Germinal center (tissue), 1 donor: ENCODE data around the gene PASK.

Source experiments
- DNase-seq: peaks from one replicate; pipeline ENCODE4 v3.0.0; 2012; ENCODE audit warnings: mixed read lengths, low spot score

Gene PASK

DNA sequence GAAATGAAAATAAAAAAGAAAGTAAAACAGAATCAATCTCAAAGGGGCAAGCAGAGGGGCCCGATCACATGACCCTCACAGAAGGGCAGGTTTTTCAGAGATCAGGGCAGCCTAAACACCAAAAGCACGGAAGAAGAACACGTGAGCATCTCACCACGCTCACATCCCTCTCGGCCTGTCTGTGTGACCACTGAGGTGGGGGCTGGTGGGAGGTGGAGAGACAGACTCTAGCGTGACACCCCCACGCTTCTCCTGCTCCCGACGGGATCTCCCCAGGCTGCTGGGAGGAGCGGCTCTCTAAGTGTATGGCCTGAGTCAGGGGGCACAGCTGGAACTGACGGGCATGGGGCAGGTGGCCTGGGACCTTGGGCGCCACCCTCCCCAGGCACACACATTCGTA, 23.6 kb downstream of the PASK start:
- no peak for DNase-seq

DNA sequence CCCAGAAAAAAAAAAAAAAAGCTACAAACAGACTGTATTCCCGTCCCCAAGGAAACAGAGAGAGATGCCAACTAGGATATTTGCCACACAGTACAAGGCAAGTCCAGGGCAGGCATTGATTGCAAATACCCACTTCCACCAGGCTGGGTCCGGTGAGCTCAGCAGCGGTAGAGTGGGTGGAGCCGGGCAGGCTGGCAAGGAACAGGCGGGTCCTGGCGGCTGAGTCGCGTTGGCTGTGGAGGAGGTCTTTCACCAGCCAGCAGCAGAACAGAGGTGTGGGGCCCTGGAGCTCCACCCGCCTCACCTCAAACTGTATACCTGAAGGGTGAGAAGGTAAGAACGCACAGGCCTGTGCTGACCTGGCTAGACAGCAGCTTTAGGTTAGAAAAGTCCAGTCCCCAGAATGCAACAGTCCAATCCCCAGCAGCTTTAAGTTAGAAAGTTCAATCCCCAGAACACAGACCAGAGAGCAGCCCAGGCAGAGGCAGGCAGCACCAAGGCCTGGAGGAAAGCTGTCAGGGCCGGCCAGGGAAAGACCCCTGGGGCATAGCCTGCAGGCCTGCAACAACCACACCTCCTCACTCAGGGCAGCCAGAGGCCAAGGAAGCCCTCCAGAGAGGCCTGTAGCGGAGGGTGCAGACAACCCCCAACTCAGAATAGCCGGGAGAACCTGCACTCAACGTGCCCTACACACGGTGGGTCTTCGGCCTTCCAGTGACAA, 25.3 kb downstream of the PASK start:
- no peak for DNase-seq

DNA sequence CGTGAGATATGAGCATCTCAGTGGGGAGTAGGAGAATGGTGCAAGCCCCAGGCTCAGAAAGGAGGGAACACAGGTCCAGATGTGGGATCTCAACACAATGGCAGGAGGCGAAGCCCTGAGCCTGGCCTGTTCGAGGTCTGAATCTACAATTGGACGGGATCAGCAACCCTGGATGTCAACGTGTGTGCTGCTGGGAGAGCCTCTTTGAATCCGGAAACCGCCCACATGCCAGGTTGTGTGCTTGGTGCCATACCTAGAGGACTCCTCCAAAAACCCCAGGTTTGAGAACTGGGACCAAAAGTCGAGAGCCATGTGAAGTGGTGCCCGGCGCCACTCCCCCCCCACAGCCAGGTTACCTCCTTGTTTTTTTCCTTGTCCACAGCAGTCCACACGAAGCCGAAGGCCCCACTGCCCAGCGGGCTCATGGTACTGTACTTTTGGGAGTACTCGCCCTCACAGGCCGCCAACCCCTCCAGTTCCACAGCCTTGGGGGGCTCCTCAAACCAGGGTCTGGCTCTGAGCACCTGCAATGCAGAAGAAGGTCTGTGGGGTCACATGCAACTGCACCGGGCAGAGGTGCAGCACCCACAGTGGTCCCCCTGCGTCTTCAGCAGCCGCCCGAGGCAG, 26.8 kb downstream of the PASK start:
- no peak for DNase-seq

DNA sequence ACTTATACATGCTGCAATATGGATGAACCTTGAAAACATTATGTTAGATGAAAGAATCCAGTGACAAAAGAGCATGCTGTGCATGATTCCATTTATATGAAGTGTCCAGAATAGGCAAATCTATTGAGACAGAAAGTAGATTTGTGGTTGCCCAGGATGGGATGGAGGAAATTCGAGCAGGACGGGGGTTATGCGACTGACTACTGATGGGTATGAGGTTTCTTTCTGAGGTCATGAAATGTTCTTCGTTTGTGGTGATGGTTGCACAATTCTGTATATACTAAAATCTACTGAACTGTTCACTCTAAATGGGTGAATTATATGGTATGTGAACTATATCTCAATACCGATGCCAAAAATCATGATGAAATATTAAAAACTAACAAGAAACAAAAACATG, 28.3 kb downstream of the PASK start:
- DNase-seq, result no peak

DNA sequence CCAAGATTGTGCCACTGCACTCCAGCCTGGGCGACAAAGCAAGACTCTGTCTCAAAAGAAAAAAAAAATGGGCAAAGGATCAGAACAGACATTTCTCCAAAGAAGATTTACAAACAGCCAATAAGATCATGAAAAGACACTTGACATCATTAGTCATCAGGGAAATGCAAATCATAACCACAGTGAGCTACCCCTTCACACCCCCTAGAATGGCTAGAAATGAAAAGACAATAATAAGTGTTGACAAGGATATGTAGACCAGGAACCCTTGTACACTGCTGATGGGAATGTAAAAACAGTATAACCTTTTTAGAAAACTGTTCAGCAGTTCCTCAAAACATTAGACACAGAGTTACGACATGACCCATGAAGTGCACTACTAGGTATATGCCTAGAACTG, 28.8 kb downstream of the PASK start:
- DNase-seq, result no peak

DNA sequence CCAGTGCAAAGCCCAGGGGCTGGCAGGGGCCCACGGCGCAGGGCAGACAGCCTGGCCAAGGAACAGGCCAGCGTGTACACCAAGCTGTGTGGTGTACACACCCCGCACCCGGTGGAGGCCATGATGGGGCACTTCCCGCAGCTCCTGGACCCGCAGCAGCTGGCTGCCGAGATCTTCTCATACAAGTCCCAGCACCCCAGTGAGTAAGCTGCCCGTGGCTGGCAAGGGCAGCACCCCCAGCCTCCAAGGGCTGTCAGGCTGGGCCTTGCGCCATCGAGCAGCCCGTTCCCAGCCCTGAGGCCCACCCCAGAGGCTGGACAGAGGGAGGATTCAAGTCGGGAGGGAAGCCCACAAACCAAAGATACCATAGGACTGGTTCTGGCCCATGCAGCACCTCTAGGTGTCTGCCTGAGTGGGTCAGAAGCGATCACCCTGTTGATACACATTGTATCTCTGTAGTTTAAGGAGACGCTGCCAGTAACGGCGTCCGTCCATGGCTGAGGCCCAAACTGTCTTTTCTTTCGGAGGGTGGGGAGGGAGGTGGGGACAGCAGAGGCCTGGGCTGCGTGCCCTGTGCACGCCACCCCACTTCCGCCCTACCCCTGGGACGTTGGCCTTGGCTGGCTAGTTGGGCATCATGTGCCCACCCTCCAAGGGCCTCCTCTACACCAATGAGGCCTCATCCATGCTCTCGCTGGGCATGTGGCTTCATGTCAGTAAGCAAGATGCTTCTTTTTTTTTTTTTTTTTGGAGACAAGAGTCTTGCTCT, 30.4 kb downstream of the PASK start:
- DNase-seq, result no peak

DNA sequence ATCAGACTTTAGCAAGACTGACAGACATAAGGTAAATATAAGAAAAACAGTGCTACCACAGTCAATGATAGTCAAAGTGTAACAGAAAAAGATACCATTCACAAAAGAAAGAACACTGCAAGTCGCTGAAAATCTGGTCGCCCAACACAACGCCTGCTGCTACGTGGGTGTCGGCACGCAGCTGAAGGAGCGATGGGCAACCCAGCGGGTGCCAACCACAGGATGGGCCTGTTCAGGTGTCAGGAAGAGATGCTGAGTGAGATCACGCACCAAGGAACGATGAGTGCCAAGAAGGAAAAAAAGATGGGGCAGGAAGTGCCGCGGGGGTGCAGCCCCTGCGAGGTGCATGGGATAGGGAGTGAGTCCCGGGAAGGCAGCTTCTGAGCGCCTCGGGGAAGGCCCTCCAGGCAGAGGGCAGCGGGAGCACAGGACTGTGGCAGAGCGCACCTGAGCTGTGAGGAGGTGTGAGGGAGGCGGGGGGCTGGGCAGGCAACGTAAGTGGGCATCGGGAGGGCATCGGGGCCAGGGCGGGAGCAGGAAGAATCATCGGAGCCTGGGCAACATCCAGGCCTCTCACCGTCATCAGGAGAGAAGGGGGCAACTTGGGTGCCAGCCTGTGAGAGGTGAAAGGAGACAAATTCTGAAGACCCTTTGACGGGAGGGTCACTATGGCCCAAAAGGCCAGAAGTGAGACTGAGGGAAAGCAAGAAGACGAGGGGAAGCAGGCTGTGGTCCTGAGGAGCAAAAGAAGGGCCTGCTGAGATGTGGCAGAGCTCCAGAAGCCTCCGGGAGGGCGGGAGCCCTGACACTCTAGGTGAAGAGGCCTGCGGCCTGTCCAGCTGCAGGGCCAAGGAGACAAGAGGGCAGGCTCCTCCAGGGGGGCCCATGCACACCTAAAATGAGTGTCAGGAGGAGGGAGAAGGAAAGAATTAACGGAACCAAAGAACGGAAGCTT, 32.4 kb downstream of the PASK start:
- no peak for DNase-seq

DNA sequence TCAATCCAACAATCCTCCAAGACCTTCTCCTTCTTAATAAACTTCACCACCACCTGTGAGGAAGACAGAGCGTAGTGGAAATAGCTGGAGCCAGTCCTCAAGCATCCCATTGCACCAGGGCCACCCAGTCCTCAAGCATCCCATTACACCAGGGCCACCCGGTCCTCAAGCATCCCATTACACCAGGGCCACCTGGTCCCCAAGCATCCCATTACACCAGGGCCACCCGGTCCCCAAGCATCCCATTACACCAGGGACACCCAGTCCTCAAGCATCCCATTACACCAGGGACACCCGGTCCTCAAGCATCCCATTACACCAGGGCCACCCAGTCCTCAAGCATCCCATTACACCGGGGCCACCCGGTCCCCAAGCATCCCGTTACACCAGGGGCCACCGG, 33.9 kb downstream of the PASK start:
- DNase-seq, result no peak

DNA sequence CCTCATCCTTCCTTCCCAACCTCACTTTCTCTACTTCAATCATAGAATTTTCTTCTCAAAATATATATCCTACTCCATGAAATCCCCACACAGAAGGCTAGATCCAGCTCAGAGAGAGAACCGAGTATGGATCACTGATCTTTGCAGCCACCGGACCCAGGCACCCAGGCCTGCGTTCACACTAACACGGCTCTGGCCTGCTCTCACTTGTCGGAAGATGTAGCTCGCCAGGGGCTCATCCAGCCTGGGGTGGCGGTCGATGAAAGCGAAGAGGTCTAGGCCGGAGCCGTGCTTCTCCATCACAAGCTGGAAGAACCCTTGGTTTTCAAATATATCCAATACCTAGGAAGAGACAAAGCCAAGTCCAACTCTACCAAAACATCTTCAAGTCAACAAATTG, 34.4 kb downstream of the PASK start:
- DNase-seq, result no peak

DNA sequence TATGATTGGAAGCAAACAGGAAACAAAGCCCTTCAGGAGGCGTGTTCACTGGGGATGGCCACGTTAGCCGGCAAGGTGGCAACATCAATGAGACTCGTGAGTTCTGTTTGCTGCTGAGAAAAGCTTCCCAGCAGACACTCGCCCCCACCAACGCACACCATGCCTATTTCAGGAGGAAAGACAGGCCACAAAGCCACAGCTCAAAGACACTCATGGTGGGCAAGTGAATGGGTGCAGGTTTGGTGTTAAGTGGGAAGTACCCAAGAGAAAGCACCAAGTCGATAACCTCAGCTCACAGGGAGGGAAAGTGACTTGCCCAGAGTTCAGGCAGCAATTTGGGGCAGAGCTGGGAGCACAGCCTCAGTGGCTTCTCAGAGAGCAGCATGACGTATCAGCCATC, 36.7 kb downstream of the PASK start:
- peak; percentile 40 for DNase-seq

DNA sequence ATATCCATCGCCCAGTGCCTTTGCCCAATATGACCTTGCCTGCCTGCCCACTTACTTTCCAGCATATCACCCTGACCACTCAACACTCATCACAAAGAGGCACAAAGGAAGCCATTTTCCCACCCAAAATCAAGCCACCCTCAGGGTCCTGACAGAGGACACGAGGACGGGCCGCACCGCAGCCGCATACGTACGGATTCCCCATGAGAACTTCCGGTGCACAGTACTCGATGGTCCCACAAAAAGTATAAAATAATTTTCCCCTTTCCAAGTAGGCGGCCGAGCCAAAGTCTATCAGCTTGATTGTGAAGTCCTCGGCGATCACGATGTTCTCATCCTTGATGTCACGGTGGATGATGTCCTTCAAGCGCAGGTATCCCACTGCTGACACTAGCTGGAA, 37.2 kb downstream of the PASK start:
- DNase-seq, result no peak

DNA sequence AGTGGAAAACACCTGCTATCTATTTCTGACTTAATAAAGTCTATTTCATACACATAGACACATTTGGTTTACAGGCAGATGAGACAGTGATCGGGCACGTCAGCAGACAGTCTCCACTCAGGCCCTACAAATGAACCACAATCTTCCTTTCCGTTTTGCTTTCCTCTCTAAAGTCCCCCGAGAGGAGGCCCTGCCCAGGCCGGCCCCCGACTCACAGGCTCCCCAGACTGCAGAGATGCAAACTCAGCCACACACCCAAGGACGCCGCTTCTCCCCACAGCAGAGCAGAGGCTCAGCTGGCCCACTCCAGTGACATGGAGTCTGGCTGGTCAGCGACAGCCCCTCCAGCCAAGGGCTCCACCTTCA, 37.8 kb downstream of the PASK start:
- peak; percentile 84 for DNase-seq

DNA sequence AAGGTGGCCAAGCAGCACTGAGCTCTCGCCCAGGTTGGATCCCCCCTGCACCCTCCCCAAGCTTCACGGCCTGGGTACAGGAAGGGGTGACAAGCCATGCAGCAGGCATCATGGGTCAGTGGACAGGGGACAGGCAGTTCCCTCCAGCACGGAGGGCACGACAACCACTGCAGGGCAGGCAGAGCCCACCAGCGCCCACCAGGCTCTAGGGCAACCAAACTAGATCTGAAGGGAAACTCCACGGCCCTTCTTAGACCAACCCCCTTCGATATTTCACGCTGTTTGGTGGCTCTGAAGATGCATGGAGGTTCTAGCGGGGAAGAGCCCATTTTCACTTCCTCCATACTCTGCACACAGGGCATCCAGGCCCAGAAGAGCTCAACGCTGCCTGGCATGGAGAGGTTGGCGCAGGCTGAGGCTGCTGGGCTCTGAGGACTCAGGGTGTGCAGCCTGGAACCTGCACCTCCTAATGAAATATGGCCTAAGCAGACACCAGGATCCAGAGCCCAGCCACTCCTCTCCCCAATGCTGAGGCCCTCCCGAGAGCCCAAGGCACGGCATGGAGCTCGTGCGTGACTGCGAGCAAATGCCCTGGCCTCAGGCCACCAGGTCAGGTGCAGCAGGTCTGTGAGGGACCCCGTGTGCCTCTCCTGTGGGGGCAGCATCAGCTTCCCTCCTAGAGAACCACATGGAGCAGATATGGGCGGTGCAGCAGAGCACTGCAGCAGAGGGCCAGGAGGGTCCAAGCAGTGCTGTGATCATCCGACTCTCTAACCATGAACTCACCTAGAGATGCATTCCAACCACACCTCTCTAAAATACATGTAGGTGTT, 38.4 kb downstream of the PASK start:
- peak; percentile 89 for DNase-seq

DNA sequence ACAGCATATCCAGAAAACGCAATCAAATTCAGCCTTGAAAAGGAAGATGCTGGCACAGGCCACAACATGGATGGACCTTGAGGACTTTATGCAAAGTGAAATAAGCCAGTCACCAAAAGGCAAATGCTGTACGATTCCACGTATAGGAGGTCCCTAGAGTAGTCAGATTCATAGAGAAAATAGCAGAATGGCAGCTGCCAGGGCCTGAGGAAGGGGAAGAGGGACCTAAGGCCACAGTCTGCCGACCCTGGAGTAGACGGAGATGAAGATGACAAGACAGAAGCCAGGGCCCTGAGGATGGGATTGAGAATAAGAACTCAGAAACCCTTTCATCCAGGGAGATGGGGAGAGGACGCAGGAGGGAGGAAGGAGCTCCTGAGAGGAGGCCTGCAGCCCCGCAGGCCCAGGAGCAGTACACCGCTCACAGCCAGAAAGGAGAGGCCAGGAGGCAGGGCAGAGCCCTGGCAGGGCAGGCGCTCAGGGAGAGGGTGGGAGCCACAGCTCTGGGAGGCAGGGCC, 39.1 kb downstream of the PASK start:
- no peak for DNase-seq

DNA sequence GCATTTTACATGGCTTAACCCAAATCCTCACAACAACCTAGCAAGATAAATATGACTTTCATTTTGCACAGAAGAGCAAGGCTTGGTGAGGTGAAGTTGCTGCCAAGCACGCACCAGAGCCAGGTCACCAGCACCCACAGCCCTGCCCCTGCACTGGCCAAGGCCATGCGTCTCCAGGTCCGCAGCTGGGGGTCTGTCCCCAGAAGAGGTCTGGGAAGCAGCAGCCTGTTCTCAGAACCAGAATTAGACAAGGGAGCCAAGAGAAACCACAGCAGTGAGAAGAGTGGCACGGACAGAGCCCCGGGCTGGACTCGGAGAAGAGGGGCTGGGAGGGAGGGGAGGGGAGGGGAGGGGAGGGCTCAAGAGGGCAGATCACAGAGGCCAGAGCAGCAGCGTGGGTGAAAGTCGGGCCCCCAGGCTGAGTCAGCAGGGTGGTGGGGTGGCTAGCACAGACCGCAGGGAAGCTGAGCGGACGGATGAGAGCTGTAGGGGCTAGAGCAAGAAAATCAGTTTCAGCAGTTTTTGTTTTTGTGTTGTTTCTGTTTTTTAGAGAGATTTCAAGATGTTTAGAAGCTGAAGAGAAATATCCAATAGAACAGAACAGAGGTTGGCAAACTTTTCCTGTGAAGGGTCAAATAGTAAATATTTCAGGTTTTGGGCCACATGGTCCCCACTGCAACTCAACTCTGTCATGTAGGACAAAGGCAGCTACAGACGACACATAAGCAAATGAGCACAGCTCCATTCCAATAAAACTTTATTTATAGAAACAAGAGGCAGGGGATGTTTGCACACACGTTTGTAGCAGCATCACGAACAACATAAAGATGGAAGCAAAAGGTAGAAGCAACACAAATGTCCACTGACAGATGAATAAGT, 39.8 kb downstream of the PASK start:
- no peak for DNase-seq

DNA sequence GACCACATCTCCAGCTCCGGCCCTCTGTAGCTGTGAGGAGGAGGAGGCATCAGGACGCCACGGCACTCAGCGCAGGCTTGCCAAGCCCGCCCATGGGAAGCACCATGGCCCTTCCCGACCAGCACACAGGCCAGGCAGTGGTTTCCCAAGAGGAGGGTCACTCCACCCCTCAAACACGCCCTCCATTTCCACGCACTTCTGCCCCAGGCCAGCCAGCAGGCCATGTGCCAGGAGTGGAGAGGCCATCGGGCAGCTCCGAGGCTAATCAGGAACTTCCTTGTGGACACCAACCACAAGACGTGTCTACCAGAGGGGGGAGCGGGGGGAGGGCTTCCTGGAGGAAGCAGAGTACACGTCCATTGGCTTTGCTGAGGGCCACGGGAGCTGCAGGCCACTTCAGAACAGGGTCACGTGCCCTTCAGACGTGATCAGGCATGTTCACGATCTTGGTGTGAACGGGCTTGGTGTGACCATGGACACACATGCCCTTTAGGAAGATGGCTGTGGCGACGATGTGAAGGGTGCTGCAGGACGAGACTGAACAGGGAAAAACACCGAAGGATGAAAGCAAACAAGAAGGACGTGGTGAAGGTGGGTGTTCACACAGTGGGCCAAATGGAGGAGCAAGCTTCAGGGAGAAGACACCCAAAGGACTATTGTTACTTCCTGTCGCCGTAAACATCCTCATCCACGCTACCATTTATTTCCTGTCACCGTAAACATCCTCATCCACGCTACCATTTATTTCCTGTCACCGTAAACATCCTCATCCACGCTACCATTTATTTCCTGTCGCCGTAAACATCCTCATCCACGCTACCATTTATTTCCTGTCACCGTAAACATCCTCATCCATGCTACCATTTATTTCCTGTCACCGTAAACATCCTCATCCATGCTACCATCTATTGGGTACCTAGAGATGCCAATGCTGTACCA, 40.7 kb downstream of the PASK start:
- no peak for DNase-seq

DNA sequence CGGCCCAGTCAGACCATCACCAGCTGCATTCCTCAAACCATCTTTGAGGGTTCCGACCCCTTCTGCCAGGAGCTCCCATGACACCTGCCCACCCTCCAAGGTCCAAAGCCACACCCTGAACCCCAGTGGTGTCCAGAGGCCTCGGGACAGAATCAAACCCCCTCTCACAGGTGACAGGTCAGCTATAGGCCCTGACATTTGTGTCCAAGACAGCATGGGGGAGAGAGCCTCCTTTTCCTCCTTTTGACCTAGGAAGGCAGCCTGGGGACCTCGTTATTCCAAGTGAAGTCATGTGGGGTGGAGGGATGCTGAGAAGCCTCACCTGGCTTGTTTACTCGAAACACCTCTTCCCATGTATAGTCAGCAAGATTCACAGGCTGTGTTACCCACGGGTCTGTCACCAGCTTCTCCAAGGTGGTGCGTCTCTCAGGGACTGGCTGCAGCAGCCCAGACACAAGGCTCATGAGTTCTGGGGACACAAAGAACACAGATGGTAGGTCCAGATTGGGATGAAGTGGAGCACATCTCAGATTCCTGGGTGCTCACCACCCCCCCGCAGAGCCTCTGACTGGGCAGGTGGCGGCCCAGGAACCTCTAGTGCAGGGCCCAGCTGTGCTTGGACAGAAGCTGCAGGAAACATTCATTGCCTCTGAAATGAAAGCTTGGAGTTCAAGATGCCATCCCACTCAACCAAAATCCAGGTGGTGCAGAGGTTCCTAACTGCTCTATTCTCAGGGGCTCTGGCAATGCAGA, 42.1 kb downstream of the PASK start:
- no peak for DNase-seq

DNA sequence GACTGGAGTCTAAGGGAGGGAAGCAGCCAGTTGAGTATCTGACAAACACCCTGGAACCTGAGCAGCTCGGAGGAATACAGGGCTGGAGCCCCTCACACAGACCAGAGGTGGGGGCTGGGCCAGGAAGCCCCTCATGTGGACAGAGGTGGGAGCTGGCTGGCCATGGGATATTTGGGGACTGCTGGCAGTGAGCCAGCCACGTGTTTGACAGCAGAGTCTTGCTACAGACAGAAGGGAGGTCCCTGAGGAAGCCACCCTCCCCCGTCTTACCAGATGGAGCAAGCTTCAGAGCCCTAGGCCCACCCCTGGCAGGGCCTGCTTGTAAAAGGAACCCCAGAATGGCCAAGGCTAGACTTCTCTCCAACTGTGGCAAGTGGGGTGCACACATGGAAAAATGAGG, 43.6 kb downstream of the PASK start:
- DNase-seq, result no peak
